ENCODE results near the gene PTPRU.

PTPRU gene

DNA sequence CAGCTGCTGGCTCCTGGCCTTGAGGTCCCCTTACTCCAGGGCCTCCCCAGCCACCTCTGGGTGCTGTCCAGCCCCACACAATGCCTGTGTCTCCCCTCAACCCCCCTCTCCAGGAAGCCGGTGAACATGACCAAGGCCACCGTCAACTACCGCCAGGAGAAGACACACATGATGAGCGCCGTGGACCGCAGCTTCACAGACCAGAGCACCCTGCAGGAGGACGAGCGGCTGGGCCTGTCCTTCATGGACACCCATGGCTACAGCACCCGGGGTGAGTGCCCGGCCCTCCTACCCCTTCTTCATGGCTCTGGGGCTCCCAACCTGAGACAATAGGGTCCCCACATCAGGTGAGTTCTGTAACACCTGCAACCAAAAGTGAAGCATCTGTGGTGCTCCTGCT is 55.4 kb downstream of the PTPRU start:
- no peaks in the 10 kb centered on the region for H3F3A ChIP-seq (ENCODE audit: insufficient read depth, low read length)
- no peak overlapping the region for H3K4me2 ChIP-seq (ENCODE audit: low read depth, low read length)
- no peak overlapping the region for H3K9ac ChIP-seq (ENCODE audit: low read length)
- no peaks in the 10 kb centered on the region for H3K9me3 ChIP-seq (replicated peaks; ENCODE audit: insufficient read depth, low read length)
- H3K79me2 ChIP-seq (ENCODE audit: low read length): no peaks in the 10 kb centered on the region
- H2AFZ ChIP-seq (ENCODE audit: low read length): no peak overlapping the region
- no peaks in the 10 kb centered on the region for H3K4me1 ChIP-seq (ENCODE audit: low read length)
- no peaks in the 10 kb centered on the region for H3K9me2 ChIP-seq (replicated peaks; ENCODE audit: insufficient read depth, low read length)
- H3K27ac ChIP-seq (ENCODE audit: low read length): no peak overlapping the region
- H3K36me3 ChIP-seq (replicated peaks; ENCODE audit: insufficient read depth, low read length): no peaks in the 10 kb centered on the region
- DNase-seq: no peak
- TF ChIP-seq, protein P1, sequence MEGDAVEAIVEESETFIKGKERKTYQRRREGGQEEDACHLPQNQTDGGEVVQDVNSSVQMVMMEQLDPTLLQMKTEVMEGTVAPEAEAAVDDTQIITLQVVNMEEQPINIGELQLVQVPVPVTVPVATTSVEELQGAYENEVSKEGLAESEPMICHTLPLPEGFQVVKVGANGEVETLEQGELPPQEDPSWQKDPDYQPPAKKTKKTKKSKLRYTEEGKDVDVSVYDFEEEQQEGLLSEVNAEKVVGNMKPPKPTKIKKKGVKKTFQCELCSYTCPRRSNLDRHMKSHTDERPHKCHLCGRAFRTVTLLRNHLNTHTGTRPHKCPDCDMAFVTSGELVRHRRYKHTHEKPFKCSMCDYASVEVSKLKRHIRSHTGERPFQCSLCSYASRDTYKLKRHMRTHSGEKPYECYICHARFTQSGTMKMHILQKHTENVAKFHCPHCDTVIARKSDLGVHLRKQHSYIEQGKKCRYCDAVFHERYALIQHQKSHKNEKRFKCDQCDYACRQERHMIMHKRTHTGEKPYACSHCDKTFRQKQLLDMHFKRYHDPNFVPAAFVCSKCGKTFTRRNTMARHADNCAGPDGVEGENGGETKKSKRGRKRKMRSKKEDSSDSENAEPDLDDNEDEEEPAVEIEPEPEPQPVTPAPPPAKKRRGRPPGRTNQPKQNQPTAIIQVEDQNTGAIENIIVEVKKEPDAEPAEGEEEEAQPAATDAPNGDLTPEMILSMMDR (IDR thresholded peaks at IDR 0.05; ENCODE audit: low read length): no peak
- TF ChIP-seq EZH2phosphoT487 (IDR thresholded peaks at IDR 0.05; ENCODE audit: low read length): no peak
- TF ChIP-seq EZH2 (optimal IDR thresholded peaks at IDR 0.05; ENCODE audit: low read depth, low read length): no peak
- peaks cover 91% of the 10 kb centered on the region for H3K27me3 ChIP-seq (replicated peaks; ENCODE audit: insufficient read depth, low read length)
- no peaks in the 10 kb centered on the region for H4K20me1 ChIP-seq (ENCODE audit: insufficient read depth, low read length)
- H3K4me3 ChIP-seq (ENCODE audit: low read length): no peak overlapping the region

DNA sequence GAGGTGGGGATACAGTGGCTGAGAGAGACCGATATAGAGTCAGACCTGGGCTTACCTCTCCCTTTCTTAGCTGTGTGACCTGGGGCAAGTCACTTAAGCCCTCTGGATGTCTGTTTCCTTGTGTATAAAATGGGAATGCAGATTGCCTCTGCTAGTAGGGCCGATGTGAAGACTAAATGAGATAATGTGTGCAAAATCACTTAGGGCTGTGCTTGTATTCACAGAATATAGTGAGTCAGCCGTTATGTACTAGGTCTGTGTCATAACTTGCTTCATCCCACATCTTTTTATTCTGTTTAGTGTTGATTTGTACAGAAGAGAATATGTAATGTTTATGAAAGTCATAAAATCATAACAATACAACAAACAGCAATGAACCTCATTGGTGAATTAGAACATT is 56.0 kb downstream of the PTPRU start:
- H3K27ac ChIP-seq (ENCODE audit: low read length): no peak overlapping the region
- H3K79me2 ChIP-seq (ENCODE audit: low read length): no peaks in the 10 kb centered on the region
- H3K27me3 ChIP-seq (replicated peaks; ENCODE audit: insufficient read depth, low read length): peaks cover 90% of the 10 kb centered on the region
- no peaks in the 10 kb centered on the region for H3K9me2 ChIP-seq (replicated peaks; ENCODE audit: insufficient read depth, low read length)
- TF ChIP-seq EZH2 (optimal IDR thresholded peaks at IDR 0.05; ENCODE audit: low read depth, low read length) (no peak), EZH2phosphoT487 (IDR thresholded peaks at IDR 0.05; ENCODE audit: low read length) (no peak)
- TF ChIP-seq, protein P1 (IDR thresholded peaks at IDR 0.05; ENCODE audit: low read length): no peak
- H2AFZ ChIP-seq (ENCODE audit: low read length): no peak overlapping the region
- no peaks in the 10 kb centered on the region for H3K4me1 ChIP-seq (ENCODE audit: low read length)
- no peaks in the 10 kb centered on the region for H4K20me1 ChIP-seq (ENCODE audit: insufficient read depth, low read length)
- no peak for DNase-seq
- no peaks in the 10 kb centered on the region for H3F3A ChIP-seq (ENCODE audit: insufficient read depth, low read length)
- no peaks in the 10 kb centered on the region for H3K36me3 ChIP-seq (replicated peaks; ENCODE audit: insufficient read depth, low read length)
- H3K9me3 ChIP-seq (replicated peaks; ENCODE audit: insufficient read depth, low read length): no peaks in the 10 kb centered on the region
- no peak overlapping the region for H3K4me3 ChIP-seq (ENCODE audit: low read length)
- no peak overlapping the region for H3K9ac ChIP-seq (ENCODE audit: low read length)
- H3K4me2 ChIP-seq (ENCODE audit: low read depth, low read length): no peak overlapping the region

DNA sequence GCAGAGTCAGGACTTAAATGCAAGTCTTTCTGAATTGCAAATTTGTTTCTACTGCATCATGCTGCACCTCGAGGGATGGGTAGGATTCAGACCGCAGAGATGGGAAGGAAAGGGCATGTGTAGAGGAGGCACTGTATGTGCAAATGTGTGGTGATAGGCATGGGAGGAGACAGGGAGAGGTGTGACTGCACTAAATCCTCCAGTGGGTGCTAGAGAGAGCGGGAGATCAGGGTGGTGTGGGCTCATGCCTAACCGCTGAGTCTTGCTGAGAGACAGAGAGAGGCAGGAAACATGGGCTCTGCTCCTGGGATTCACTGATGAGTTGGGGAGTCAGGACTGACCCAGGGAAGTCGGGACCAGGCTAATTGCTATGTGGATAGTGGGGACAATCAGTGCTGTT is 61.1 kb downstream of the PTPRU start:
- no peaks in the 10 kb centered on the region for H3K9me3 ChIP-seq (replicated peaks; ENCODE audit: insufficient read depth, low read length)
- H3K79me2 ChIP-seq (ENCODE audit: low read length): no peaks in the 10 kb centered on the region
- H3F3A ChIP-seq (ENCODE audit: insufficient read depth, low read length): no peaks in the 10 kb centered on the region
- no peaks in the 10 kb centered on the region for H3K4me1 ChIP-seq (ENCODE audit: low read length)
- no peak overlapping the region for H3K4me3 ChIP-seq (ENCODE audit: low read length)
- no peak for DNase-seq
- H3K27me3 ChIP-seq (replicated peaks; ENCODE audit: insufficient read depth, low read length): peaks cover 90% of the 10 kb centered on the region
- no peak overlapping the region for H3K4me2 ChIP-seq (ENCODE audit: low read depth, low read length)
- TF ChIP-seq, protein P1 (IDR thresholded peaks at IDR 0.05; ENCODE audit: low read length): no peak
- TF ChIP-seq EZH2phosphoT487 (IDR thresholded peaks at IDR 0.05; ENCODE audit: low read length): no peak
- no peak overlapping the region for H2AFZ ChIP-seq (ENCODE audit: low read length)
- no peaks in the 10 kb centered on the region for H3K36me3 ChIP-seq (replicated peaks; ENCODE audit: insufficient read depth, low read length)
- no peaks in the 10 kb centered on the region for H3K9me2 ChIP-seq (replicated peaks; ENCODE audit: insufficient read depth, low read length)
- H3K9ac ChIP-seq (ENCODE audit: low read length): no peak overlapping the region
- H3K27ac ChIP-seq (ENCODE audit: low read length): no peak overlapping the region
- H4K20me1 ChIP-seq (ENCODE audit: insufficient read depth, low read length): no peaks in the 10 kb centered on the region
